Stimulated activated CD4-positive, alpha-beta T cell treated with anti-CD3 and anti-CD28 coated beads, Interleukin-15, amount 100 ng/mL, for 24 hours (primary cell): ENCODE measurements around the gene MRAS.
A peak's percentile ranks its signal among the peaks of the same experiment; 100 is the strongest.

Experiments used
- DNase-seq: peaks from one replicate; pipeline ENCODE4 v3.0.0-alpha.2; 2020

Gene MRAS

GRCh38 chr3:138347960-138348753 is at the start of gene MRAS:
TSS of gene MRAS (plus strand) at chr3:138348579. CDS start at chr3:138372884, 24,305 bp downstream.
- DNase-seq: peak; percentile 51

GRCh38 chr3:138300647-138301046 is 47.7 kb upstream of the MRAS start:
- no peak for DNase-seq

- DNase-seq: no peak
These were observed 44.9 kb upstream of the MRAS start for GRCh38 chr3:138303474-138303873.

GRCh38 chr3:138307899-138308298 is 40.5 kb upstream of the MRAS start:
- DNase-seq: no peak

GRCh38 chr3:138308783-138309182 is 39.6 kb upstream of the MRAS start:
- no peak for DNase-seq

DNA sequence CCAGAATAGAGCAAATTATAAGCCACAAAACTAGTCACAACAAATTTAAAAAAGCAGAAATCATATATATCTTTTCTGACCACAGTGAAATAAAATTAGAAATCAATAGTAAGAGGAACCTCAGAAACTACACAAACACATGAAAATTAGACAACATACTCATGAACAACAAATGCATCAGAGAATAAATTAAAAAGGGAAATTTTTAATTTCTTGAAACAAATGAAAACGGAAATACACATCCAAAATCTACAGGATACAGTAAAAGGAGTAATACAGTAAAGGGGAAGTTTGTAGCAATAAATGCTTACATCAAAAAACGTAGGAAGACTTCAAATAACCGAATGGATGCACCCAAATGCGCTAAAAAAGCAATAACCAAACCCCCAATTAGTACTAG is 37.9 kb upstream of the MRAS start:
- no peak for DNase-seq

- DNase-seq: no peak
These were observed 33.6 kb upstream of the MRAS start for GRCh38 chr3:138314751-138315150.

DNA sequence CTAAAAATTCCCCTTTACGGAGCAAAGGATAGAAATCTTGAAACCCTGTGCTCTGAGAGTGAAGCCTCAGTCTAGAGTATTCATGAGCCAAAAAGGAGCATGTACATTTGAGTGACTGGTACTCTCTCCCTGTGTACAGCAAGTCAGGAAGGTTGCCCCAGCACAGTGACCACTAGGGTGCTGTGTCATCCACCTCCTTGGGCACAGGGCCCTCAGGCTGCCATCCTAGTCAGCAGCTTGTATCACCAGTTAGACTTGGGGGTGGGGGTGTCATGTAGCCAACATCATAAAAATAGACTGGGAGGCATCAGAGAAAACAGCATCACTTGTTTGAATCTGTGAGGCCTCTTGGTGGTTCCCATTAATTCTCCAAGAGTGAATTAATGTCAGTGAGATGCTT is 30.7 kb upstream of the MRAS start:
- no peak for DNase-seq

- no peak for DNase-seq
These were observed 24.4 kb upstream of the MRAS start for GRCh38 chr3:138323971-138324370.

DNA sequence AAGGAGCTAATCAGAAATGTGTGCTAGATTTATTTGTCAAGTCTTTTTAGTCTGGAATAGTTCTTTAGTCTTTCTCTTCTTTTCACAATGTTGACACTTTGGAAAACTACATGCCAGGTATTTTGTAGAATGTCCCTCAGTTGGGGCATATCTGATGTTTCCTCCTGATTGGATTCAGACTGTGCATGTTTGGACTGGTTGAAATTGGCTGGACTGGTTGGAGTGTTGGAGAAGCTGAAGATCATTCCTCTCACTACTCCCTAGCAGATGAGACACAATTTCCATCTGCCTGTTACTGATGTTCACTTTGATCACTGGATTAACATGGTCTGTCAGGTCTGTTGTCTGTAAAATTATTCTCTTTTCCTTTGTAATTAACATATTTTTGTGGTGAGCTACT is 22.4 kb upstream of the MRAS start:
- no peak for DNase-seq

DNA sequence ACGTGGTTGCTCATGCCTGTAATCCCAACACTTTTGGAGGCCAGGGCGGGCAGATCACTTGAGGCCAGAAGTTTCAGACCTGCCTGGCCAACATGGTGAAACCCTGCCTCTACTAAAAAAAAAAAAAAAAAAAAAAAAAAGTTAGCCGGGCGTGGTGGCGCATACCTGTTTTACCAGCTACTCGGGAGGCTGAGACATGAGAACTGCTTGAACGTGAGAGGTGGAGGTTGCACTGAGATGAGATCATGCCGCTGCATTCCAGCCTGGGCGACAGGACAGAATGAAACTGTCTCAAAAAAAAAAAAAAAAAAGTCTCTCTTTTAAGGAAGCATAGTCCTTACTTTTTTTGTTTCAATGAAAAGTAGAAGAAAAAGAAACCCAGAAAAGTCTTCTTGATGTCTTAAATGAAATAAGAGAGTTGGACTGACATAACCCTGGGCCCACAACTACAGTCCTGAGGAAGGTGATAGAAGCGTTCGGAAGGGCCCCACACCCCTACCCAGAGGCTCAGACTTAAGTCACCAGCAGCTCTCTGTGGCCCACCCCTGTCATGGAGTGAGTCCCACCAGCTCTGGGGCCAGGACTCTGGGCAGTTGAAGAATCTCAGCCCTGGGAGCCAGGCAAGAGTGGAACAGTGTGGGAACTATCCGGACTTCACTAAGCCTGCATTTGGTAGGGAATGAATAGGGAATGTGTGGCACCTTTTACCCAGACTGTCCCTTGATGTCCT is 21.3 kb upstream of the MRAS start:
- no peak for DNase-seq

DNA sequence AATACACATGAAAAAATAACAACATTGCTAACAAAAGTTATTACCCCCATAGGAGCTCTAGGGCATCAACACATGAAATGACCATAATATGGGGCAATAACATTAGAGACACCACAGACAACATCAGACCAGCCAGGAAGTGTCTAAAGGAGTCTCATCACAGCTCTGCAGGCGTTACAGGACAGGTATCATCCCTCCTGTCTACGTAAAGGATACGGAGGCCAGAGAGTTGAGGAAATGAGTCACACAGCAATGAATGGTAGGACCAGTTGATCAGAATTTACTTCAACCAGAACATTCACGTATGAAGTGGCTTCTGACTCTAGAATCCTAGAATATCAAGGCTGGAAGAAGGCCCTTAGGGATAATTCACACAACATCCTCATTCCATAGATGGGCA is 20.5 kb upstream of the MRAS start:
- no peak for DNase-seq

DNA sequence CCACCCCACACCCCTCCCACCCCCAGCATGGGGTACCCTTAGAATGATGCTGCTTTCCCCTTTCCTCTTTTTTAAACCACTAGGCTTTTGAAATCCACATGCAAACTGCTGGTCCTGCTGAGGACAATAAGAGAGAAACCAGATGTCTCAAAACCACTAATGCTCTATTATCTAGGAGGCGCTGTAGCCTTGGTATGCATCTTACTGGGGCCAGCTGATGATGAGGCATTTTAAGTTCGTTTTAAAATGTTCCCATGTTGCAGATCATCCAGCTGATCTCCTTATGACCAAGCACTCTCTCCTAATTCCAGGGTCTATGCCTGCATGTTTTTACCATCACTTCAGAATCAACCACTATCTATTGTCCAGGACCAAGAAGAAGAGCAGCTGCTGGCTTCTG is 20.0 kb upstream of the MRAS start:
- DNase-seq: no peak

GRCh38 chr3:138329127-138329983 is 19.0 kb upstream of the MRAS start, which contains the start of gene NME9:
TSS of gene NME9 (minus strand) at chr3:138329851. CDS start at chr3:138329335, 516 bp downstream.
- peak; percentile 93 for DNase-seq

GRCh38 chr3:138329984-138330293 is 18.4 kb upstream of the MRAS start:
- no peak for DNase-seq

GRCh38 chr3:138331143-138331894 is 17.1 kb upstream of the MRAS start:
- no peak for DNase-seq

DNA sequence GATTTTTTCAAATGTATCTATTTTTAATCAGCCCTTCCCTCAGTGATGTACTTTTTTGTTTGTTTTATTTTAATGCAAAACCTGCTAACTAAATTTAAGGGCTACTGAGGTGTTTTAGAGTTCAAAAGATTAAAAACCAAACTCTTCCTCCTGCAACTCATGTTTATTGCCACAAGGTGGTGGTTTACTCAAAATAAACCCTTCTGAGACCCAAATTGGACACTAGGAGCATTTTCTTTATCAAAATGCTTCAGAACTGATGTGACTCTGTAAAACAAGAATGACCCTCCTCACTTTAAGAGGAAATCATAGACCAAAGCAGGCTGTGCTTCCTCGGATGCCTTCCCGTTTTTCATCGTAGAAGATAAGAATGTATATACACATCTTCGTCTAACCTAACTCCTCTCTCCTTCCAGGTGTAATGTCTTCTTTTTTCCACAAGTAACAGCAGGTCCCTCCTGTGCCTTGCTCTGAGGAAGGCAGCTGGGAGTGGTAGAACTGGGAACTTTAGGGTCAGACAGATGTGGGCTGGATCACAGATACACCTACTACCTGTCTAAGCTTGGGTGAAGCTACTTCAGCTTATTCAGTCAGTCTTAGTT is 15.8 kb upstream of the MRAS start:
- DNase-seq: no peak

DNA sequence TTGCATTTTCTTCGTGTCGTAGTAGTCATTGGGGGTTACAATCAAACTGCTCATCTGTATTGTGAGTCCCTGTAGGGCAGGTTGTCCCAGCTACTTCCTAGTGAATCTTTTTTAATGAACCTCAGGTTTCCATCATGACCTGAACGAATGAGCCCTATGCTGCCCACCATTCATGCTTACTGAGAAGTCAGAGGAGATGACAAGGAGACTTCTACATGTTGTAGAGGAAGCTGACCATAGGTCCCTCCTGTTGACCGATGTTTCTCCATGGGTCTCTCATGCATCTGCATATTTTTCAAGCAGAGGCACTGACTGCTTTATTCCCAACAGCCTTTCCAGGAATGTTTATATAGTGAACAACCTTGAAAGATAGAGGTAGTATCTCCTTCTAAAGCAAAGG is 13.8 kb upstream of the MRAS start:
- DNase-seq: no peak

- DNase-seq: no peak
These were observed 11.9 kb upstream of the MRAS start for GRCh38 chr3:138336454-138336999.

GRCh38 chr3:138338244-138338643 is 10.1 kb upstream of the MRAS start:
- no peak for DNase-seq

DNA sequence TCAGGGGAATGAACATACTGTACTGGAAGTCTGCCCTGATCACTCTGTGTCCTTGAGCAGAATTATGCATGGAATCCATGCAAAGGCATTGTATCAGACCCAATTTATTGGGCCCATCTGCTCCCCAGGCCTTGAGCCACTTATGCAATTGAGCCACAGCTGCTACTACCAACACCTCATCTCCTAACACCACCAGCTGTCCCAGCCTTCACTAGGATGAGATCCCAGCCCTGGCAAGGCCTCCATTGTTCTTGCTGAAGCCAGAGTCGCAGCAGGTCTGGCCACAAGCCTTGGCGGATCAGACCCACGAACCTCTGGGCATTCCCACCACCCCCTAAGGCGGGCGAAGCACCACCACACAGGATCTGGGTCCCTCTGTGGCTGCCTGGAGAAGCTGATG is 9.6 kb upstream of the MRAS start:
- no peak for DNase-seq

GRCh38 chr3:138340511-138340910 is 7.9 kb upstream of the MRAS start:
- no peak for DNase-seq
